Pons (tissue), 1 donor: Measurements from ENCODE around the gene KRTAP9-8.
"Not testable (repeated sequence)": the region's sequence is repeated elsewhere in the genome, so short reads cannot be mapped to it uniquely, and the experiment has no call there.

Experiments
- DNase-seq: peaks from one replicate; pipeline ENCODE4 v3.0.0-alpha.2; 2016; ENCODE audit warnings: low spot score

KRTAP9-8 gene, protein sequence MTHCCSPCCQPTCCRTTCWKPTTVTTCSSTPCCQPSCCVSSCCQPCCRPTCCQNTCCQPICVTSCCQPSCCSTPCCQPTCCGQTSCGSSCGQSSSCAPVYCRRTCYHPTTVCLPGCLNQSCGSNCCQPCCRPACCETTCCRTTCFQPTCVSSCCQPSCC

DNA sequence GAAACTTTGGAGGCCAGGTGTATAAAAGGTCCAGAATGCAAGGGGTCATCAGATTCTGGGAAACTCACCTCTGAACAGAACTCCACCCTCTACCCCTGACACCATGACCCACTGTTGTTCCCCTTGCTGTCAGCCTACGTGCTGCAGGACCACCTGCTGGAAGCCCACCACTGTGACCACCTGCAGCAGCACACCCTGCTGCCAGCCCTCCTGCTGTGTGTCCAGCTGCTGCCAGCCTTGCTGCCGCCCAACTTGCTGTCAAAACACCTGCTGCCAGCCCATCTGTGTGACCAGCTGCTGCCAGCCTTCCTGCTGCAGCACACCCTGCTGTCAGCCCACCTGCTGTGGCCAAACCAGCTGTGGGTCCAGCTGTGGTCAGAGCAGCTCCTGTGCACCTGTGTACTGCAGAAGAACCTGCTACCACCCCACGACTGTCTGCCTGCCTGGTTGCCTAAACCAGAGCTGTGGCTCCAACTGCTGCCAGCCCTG lies at the start of gene KRTAP9-8:
Gene KRTAP9-8 (plus strand): TSS at position 51 of the 489 bp plus-strand sequence. CDS start 53 bp downstream, at position 104.
- DNase-seq = not testable (repeated sequence)

DNA sequence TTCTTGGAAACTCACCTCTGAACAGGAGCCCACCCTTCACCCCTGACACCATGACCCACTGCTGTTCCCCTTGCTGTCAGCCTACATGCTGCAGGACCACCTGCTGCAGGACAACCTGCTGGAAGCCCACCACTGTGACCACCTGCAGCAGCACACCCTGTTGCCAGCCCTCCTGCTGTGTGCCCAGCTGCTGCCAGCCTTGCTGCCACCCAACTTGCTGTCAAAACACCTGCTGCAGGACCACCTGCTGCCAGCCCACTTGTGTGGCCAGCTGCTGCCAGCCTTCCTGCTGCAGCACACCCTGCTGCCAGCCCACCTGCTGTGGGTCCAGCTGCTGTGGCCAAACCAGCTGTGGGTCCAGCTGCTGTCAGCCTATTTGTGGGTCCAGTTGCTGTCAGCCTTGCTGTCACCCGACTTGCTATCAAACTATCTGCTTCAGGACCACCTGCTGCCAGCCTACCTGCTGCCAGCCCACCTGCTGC lies 47.9 kb upstream of the KRTAP9-8 start, which contains the start of gene KRTAP9-1:
Gene KRTAP9-1 (plus strand): TSS at position 51 of the 482 bp plus-strand sequence. CDS start 0 bp downstream, at position 51.
- not testable (repeated sequence) for DNase-seq

DNA sequence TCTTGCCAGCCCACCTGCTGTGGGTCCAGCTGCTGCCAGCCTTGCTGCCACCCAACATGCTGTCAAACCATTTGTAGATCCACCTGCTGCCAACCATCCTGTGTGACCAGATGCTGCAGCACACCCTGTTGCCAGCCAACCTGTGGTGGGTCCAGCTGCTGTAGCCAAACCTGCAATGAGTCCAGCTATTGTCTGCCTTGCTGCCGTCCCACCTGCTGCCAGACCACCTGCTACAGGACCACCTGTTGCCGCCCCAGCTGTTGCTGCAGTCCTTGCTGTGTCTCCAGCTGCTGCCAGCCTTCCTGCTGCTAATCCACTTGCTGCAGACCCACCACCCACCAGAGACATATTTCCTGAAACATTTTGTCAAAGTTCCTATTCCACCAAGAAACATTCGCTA lies 47.5 kb upstream of the KRTAP9-8 start:
- DNase-seq = no peak

- DNase-seq = no peak
These were observed 41.7 kb upstream of the KRTAP9-8 start for GRCh38 chr17:41196068-41196467.

DNA sequence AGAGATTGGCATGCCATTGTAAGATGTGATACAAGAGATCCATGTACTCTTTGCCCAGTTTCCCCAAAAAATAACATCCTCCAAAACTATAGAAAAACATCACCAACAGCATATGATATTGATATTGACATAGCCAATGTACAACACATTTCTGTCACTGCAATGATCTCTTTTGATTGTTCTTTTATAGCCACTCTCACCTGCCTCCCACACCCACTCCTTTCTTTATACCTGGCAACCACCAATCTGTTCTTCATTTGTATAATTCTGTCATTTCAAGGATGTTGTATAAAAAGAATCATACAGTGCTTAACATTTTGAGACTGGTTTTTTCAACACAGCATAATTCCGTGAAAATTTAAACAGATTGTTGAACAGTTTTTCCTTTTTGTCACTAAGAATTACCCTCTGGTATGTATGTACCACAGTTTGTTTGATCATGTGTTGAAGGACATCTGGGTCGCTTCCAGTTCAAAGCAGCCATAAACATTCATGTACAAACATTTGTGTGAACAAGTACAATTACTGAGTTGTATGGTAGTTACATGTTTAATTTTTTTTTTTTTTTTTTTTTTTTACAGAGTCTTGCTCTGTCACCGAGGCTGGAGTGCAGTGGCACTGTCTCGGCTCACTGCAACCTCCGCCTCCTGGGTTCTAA lies 38.2 kb upstream of the KRTAP9-8 start:
- no peak for DNase-seq

- no peak for DNase-seq
These were observed 25.8 kb upstream of the KRTAP9-8 start for GRCh38 chr17:41211845-41212466.

GRCh38 chr17:41212524-41213169 lies 25.2 kb upstream of the KRTAP9-8 start:
- no peak for DNase-seq

DNA sequence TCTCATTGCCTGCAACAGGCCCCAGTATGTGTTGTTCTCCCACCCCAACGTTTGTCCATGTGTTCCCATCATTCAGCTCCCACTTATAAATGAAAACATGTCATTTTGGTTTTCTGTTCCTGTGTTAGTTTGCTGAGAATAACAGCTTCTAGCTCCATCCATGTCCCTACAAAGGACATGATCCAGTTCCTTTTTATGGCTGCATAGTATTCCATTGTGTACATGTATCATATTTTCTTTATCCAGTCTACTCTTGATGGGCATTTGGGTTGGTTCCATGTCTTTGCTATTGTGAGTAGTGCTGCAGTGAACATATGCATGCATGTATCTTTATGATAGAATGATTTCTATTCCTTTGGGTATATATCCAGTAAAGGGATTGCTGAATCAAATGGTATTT lies 22.1 kb upstream of the KRTAP9-8 start:
- DNase-seq = no peak

- DNase-seq = no peak
These were observed 14.0 kb upstream of the KRTAP9-8 start for GRCh38 chr17:41223821-41224220.

DNA sequence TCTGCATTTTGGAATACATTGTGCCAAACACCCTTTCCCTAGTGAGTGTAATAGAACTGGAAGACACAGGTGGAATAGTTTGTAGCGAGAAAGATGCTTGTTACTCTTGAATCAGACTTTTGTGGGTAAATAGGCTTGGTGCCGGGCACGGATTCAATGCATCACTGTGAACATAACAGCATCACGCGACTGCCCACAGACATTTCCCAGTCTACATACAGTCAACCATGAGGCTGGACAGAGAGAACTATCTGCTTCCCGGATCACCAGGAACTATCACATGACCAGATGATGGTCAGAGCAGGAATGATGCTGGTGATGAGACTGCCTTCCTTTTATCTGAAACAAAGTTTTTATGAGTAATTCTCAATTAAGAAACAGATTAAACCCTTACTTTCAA lies 11.7 kb upstream of the KRTAP9-8 start:
- no peak for DNase-seq

GRCh38 chr17:41226598-41227095 lies 11.2 kb upstream of the KRTAP9-8 start, which contains the start of gene KRTAP9-2:
Gene KRTAP9-2 (plus strand): TSS chr17:41226648. CDS start chr17:41226655, 7 bp downstream.
- DNase-seq = not testable (repeated sequence)

GRCh38 chr17:41230094-41230493 lies 7.7 kb upstream of the KRTAP9-8 start:
- no peak for DNase-seq

DNA sequence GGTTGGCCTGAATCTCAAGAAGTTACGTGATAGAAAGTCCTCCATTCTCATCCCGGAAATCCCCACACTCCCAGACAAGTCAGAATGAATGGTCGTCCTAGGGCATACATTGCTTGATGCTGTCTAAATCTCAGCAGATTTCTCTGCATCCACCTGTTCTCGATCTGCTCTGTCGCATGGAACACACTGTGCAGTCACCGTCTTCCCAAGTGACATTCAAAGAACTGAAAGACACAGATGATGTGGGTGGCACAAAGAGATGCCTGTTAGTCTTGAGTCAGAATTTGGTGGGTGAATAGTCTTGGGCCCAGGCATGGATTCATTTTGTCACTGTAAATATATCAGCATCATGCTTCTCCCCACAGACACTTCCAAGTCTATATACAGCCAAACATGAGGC lies 6.1 kb upstream of the KRTAP9-8 start:
- no peak for DNase-seq

DNA sequence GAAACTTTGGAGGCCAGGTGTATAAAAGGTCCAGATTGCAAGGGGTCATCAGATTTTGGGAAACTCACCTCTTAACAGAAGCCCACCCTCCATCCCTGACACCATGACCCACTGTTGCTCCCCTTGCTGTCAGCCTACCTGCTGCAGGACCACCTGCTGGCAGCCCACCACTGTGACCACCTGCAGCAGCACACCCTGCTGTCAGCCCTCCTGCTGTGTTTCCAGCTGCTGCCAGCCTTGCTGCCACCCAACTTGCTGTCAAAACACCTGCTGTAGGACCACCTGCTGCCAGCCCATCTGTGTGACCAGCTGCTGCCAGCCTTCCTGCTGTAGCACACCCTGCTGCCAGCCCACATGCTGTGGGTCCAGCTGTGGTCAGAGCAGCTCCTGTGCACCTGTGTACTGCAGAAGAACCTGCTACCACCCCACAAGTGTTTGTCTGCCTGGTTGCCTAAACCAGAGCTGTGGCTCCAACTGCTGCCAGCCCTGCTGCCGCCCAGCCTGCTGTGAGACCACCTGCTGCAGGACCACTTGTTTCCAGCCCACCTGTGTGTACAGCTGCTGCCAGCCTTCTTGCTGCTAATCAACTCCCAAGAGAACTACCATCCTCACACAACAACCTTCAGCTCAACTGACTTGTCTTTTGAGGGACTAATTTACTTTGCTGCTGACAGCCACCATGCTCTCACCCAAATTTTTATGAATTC lies 5.2 kb upstream of the KRTAP9-8 start, which contains the start of gene KRTAP9-3:
Gene KRTAP9-3 (plus strand): TSS at position 51 of the 707 bp plus-strand sequence. CDS start 53 bp downstream, at position 104.
- not testable (repeated sequence) for DNase-seq

DNA sequence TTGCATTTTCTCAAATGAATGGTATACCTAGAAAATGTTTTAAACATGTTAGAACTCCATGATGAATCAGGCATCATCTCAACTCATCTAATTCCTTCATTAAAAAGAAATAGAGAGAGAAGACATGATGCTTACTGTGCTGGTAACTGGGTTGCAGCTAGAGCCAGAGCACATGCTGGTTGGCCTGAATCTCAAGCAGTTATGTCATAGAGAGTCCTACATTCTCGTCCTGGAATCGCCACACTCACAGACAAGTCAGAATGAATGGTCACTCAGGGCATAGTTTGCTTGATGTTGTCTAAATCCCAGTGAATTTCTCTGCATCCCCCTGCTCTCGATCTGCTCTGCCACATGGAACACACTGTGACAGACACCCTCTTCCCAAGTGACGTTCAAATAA lies 683 bp upstream of the KRTAP9-8 start:
- not testable (repeated sequence) for DNase-seq

DNA sequence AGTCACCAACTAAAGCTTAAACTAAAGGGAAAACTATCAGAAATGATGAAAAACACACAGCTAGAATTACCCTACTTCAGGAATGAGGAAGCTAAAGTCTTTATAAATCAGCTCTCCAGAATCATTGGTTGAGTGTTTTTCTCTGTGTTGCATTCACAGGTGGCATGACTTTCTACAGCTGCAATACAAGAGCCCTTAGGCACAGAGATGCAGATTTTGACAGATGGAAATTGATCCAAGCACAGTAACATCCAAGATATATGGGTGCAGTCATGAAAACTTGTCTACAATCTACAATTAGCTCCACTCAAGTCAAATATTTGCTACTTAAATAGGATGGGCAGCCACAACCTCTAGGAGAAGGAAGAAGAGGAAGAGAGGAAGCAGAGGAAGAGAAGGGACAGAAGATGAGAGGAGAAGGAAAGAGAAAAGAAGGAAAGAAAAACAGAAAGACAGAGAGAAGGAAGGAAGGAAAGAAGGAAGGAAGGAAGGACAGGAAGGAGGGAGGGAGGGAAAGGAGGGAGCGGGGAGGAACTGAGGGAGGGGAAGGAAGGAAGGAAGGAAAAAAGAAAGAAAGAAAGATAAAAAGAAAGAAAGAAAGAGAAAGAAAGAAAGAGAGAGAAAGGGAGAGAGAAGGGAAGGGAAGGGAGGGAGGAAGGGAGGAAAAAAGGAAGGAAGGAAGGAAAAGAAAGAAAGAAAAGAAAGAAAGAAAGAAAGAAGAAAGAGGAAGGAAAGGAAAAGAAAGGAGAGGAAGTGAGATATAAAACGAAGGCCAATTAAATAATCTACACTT lies 9.4 kb downstream of the KRTAP9-8 start:
- DNase-seq = not testable (repeated sequence)

GRCh38 chr17:41249637-41250240 lies 11.9 kb downstream of the KRTAP9-8 start, which contains the start of gene KRTAP9-4:
Gene KRTAP9-4 (plus strand): TSS chr17:41249687. CDS start chr17:41249721, 34 bp downstream.
- not testable (repeated sequence) for DNase-seq

GRCh38 chr17:41251261-41251660 lies 13.5 kb downstream of the KRTAP9-8 start:
- no peak for DNase-seq

DNA sequence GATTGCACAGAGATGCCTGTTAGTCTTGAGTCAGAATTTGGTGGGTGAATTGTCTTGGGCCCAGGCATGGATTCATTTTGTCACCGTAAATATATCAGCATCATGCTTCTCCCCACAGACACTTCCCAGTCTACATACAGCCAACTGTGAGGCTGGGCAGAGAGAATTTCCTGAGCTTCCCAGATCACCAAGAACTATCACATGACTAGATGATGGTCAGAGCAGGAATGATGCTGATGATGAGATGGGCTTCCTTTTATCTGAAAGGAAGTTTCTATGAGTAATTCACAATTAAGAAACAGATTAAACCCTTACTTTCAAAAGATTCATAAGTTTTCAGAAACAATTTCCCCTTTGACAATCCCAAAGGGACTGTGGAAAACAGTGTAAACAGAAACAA lies 17.1 kb downstream of the KRTAP9-8 start:
- no peak for DNase-seq
